AG04450 (cell line): ENCODE results near the gene ACVR1B. TPM values are rescaled to one million over a fixed set of nuclear protein-coding genes. Genes with fewer than 3 reads are reported as not detected.
A peak's percentile ranks its signal among the peaks of the same experiment; 100 is the strongest.

ENCODE experiments used
- CTCF ChIA-PET: fragments of 300-600, 350-600 bp; formaldehyde crosslinking; extraction: SDS; loops from one replicate; lab custom pipeline; 2022; ENCODE audit warnings: antibody characterized with exemption, inconsistent platforms; lab: Charles Lee
- POLR2A ChIA-PET: fragments of 350-600 bp; formaldehyde crosslinking; extraction: SDS; loops from one replicate; lab custom pipeline; 2021; ENCODE audit warnings: antibody characterized with exemption, inconsistent platforms; lab: Yijun Ruan, JAX
- DNase-seq: peaks from one replicate; pipeline ENCODE4 v3.0.0-alpha.2; 2011; ENCODE audit warnings: low read depth, low spot score
- H3K27ac ChIP-seq: one replicate; pipeline ENCODE4 v1.5.1; 2012; ENCODE audit warnings: low read depth, low read length, control low read depth
- H3K27me3 ChIP-seq: one replicate; pipeline ENCODE4 v1.6.0; 2012; ENCODE audit warnings: low read length; ENCODE audit not compliant: control insufficient read depth, insufficient read depth
- H3K4me3 ChIP-seq: 2 replicates; pipeline ENCODE4 v1.5.1; 2011; ENCODE audit warnings: mild to moderate bottlenecking, low read depth, low read length, control low read depth
- H3K9me3 ChIP-seq: 2 replicates; pipeline ENCODE4 v1.5.1; 2012; ENCODE audit warnings: low read length; ENCODE audit not compliant: control insufficient read depth, insufficient read depth
- CTCF ChIP-seq: IDR thresholded peaks from 2 replicates; pipeline ENCODE4 v1.5.1; 2011; ENCODE audit warnings: low read depth, low read length, control low read depth, inconsistent platforms
- polyA plus RNA-seq: library from polyadenylated mRNA; depleted of rRNA; stranded (reverse); fragments of >200 nt; gene quantifications from 2 replicates; pipeline ENCODE4 v1.2.3, GENCODE V29; 2011

Gene ACVR1B
- polyA plus RNA-seq, 1 experiment, result 16.4 TPM

GRCh38 chr12:51922146-51922545 is 29.4 kb upstream of the ACVR1B start:
- ChIA-PET CTCF (interaction anchor here (0.9 to 5.0 kb wide), 14 partner anchors 11 to 103 kb away, joined by 3 to 45 read pairs (median 6); no protein-coding TSS in a partner anchor), POLR2A (interaction anchor here (0.6 to 1.2 kb wide), 2 partner anchors 10 to 100 kb away, joined by 4 to 8 read pairs; no protein-coding TSS in a partner anchor)
- Histone ChIP-seq H3K4me3 (no peak overlapping the region), H3K9me3 (no peaks in the 10 kb centered on the region; the same call in 1 of the 2 replicates), H3K27ac (no peak overlapping the region), H3K27me3 (no peaks in the 10 kb centered on the region)
- TF ChIP-seq CTCF, result no peak
- DNase-seq, result no peak

- H3K27ac ChIP-seq, result peak overlapping the region; percentile 61
- CTCF ChIA-PET, result interaction anchor here (0.8 to 5.0 kb wide), 24 partner anchors 8 to 102 kb away, joined by 3 to 45 read pairs (median 6); partner anchors contain the start of gene ACVRL1
- H3K9me3 ChIP-seq, result no peaks in the 10 kb centered on the region
- no peak for DNase-seq
- no peaks in the 10 kb centered on the region for H3K27me3 ChIP-seq
- POLR2A ChIA-PET, result interaction anchor here (1.2 kb wide), 1 partner anchor 11 kb away, joined by 4 read pairs; no protein-coding TSS in a partner anchor
- no peak overlapping the region for H3K4me3 ChIP-seq
- no peak for TF ChIP-seq CTCF
Measured at GRCh38 chr12:51922762-51923505, 28.6 kb upstream of the ACVR1B start.

- Histone ChIP-seq H3K27ac (no peak overlapping the region), H3K27me3 (no peaks in the 10 kb centered on the region), H3K4me3 (no peak overlapping the region), H3K9me3 (no peaks in the 10 kb centered on the region)
- ChIA-PET POLR2A (no interaction called here), CTCF (interaction anchor here (0.7 to 5.0 kb wide), 26 partner anchors 8 to 499 kb away, joined by 3 to 45 read pairs (median 6); partner anchors contain the start of genes ACVRL1 and SLC4A8)
- peak; percentile 82 for TF ChIP-seq CTCF
- no peak for DNase-seq
Measured at GRCh38 chr12:51923506-51924365, 27.8 kb upstream of the ACVR1B start.

- ChIA-PET POLR2A (no interaction called here), CTCF (interaction anchor here (0.7 to 5.0 kb wide), 10 partner anchors 10 to 100 kb away, joined by 3 to 45 read pairs (median 8); no protein-coding TSS in a partner anchor)
- DNase-seq, result no peak
- TF ChIP-seq CTCF, result no peak
- Histone ChIP-seq H3K27ac (no peak overlapping the region), H3K27me3 (peaks cover 4% of the 10 kb centered on the region), H3K9me3 (no peaks in the 10 kb centered on the region), H3K4me3 (no peak overlapping the region)
Measured at GRCh38 chr12:51924551-51925319, 26.8 kb upstream of the ACVR1B start.
